Measurements from ENCODE around the gene GALNTL6.

GRCh38 chr4:172751550-172751949, 938.3 kb downstream of the GALNTL6 start:
- no peak for TF ChIP-seq CTCF (IDR thresholded peaks at IDR 0.05)
- TF ChIP-seq POLR2A (IDR thresholded peaks at IDR 0.05) = no peak

Data from lower leg skin (tissue), 3 donors.